SU-DHL-6 (cell line): ENCODE data around the gene TKFC.

ENCODE experiments used
- EZH2phosphoT487 ChIP-seq: fragments of 200-600 bp; sonication (generic), shearing (Covaris generic); conservative IDR thresholded peaks from 2 replicates; pipeline ENCODE4 v1.6.1; 2018; ENCODE audit warnings: mild to moderate bottlenecking, antibody characterized with exemption, low read length, moderate library complexity, mixed read lengths
- TF ChIP-seq, protein P1 (sequence below): fragments of 200-600 bp; sonication (generic); IDR thresholded peaks from one replicate; pipeline ENCODE4 v1.5.1; 2017; ENCODE audit warnings: antibody characterized with exemption, mild to moderate bottlenecking, low read length, moderate library complexity; ENCODE audit not compliant: insufficient read depth, poor library complexity, severe bottlenecking

DNA sequence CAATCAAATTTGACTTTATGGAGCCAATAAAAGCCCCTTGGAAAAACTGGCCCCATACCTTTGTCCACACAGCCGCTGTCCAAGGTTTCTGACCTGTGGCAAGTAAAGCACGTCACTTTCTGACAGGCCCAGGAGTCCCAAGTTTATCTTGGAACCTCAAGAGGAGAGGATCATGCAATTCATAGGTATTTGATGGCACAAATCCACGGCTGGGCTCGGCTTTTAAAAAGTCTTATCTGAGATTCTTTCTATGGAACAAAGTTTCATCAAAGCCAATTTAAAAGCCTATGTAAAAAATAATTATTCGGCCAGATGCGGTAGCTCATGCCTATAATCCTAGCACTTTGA is 42.7 kb downstream of the TKFC start:
- TF ChIP-seq, protein P1, sequence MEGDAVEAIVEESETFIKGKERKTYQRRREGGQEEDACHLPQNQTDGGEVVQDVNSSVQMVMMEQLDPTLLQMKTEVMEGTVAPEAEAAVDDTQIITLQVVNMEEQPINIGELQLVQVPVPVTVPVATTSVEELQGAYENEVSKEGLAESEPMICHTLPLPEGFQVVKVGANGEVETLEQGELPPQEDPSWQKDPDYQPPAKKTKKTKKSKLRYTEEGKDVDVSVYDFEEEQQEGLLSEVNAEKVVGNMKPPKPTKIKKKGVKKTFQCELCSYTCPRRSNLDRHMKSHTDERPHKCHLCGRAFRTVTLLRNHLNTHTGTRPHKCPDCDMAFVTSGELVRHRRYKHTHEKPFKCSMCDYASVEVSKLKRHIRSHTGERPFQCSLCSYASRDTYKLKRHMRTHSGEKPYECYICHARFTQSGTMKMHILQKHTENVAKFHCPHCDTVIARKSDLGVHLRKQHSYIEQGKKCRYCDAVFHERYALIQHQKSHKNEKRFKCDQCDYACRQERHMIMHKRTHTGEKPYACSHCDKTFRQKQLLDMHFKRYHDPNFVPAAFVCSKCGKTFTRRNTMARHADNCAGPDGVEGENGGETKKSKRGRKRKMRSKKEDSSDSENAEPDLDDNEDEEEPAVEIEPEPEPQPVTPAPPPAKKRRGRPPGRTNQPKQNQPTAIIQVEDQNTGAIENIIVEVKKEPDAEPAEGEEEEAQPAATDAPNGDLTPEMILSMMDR: no peak
- no peak for TF ChIP-seq EZH2phosphoT487
